HG02943 (cell line): ENCODE measurements around the gene ERICH6B.

ENCODE experiments used
- ATAC-seq: cut with Tn5 transposase; IDR thresholded peaks from one replicate; pipeline ENCODE4 v1.9.1; 2021; ENCODE audit warnings: mild to moderate bottlenecking, low read depth, moderate library complexity; ENCODE audit not compliant: unreplicated experiment

ERICH6B gene

DNA sequence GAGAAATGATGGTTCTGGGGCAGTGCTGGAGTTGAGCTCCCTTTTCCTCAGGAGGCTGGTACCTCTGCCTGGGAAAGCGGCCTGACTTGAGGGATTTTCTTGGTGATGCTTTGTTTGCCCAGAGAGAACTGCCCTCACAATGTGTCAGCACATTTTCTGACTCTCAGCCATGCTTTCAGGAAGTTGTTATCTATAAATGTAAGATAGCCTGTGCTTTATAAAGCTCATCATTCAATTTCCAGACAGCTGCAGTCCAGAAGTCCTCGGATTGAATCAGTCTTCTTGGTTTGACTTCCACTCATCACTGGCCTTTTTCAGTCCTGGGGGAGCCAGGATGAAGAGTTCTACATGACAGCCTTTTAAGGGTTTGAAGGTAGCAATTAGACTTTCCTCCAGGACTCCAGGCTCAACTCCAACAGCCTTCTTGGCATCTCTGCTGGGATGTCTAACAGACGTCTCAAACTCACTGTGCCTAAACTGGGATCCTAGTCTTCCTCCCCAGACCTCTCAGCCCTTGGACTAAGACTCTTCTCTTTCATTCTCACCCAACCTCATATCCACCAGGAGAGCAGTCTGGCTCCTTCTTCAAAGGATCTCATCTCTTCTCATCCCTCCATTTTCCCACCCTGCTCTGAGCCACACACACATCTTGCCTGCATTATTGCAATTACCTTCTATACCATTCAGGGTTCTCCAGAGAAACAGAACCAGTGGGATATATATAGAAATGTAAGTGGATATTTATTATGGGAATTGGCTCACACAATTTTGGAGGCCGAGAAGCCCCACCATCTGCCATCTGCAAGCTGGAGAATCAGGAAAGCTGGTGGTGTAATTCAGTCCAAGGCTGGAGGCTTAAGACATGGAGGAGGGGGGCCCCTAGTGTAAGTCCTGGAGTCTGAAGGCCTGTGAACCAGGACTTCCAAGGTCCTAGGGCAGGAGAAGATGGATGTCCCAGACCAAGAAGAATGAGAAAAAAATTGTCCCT, 13.1 kb downstream of the ERICH6B start:
- ATAC-seq: no peak

DNA sequence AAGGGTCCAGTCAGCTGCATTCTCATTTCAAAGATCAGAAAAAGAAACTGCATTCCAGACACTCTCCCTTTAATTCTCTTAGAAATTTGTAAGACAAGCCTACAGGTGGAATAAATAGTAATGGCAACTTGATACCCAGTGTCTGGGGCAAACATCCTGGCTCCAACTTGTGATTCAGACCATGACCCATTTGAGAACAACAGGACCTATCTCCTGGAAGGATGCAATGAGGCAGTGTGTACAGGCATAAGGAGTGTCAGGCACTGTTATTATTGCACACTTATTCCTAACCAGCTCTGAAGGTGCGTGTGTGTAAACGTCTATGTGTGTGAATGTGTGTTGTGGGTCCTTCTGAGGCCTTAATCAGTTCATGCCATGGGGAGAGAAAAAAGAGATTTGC, 13.9 kb downstream of the ERICH6B start:
- no peak for ATAC-seq

DNA sequence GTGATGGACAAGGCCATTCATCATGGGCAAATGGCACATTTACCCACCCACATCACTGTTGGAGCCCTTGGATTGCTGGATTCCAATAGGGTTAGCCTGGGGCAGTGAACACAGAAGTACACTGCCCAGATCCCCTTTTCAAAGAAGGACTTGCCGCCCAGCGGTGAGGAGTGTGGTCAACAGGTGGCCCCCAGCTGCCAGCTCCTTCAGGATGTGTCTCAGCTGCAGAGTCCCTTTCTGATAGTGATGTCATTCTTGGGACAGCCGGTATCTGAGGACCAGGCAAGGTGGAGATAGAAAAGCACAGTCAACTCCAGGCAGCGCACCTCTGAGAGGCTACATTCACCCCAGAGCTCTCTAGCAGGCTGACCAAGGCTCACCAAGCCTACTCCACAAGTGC, 16.9 kb downstream of the ERICH6B start:
- ATAC-seq: no peak

GRCh38 chr13:45596800-45597475, 18.6 kb downstream of the ERICH6B start:
- ATAC-seq: no peak

DNA sequence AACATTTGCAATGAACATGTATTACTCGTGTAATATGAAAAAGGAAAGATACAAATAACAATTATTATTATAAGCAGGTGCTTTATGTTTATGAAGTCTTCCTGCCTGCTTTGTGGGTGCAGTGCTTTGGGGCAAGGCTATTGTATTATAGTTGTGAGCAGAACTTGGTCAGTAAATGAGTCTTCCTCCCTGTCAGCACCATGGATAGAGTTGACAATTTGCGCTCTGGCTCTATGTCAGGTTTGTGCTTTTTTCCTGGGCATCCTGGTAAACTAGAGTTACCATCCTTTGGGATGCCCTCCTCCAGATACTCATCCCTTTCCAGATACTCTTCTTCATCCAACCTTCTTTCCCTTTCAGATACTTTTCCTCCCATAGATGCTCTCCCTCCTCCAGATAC, 19.6 kb downstream of the ERICH6B start:
- ATAC-seq: no peak

DNA sequence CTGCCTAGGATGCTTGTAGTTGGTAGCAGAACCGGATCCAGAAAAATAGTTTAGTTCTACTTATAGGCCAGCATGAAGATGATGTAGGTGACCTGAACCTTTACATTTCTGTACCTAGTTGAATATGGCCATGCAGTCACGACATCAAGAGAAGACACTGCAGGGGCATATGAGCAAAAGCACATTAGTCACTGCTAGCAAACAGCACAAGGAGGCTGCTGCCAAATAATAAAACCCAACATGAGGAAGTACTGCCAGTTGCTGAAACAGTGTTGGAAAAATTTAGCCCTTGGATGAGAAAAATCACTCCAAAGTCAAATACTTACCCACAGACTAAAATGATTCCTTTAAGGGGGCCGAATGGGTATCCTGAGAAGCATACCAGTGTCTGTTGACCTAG, 20.8 kb downstream of the ERICH6B start:
- ATAC-seq: no peak

DNA sequence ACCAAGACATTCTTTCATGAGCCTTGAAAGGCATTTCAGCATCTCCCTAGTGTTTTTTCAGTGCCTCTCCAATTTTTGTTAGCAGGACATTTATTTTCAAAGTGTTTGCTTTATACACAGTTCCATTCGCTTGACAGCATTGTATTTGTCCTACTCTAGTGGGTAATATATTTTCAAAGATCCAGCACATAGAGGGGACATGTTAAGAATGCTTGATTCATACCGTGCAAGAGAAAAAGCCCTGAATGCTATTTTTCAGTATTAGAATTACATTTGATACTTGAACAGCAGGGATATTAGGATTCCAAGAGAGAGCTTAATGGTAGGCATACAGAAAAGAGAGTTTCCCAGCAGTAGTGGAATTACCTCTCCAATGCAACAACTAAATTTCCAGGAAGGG, 21.3 kb downstream of the ERICH6B start:
- no peak for ATAC-seq

DNA sequence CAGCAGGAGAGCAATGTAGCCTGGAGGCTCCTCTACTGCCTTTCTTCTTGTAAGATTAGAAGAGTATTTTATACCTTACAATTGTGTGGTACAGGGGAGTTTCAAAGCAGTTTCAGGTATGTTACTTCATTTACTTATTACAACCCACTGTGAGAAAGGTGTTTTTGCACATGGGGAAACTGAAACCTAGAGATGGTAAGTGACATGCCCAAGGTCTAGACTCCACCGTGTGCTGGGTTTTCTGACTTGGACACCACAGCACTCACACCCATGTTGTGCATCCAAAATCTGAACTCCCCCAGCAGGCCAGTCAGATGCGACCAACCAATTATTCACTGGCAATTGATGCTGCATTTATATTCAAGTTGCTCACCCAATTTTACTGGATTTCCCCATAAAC, 22.8 kb downstream of the ERICH6B start:
- ATAC-seq: no peak

DNA sequence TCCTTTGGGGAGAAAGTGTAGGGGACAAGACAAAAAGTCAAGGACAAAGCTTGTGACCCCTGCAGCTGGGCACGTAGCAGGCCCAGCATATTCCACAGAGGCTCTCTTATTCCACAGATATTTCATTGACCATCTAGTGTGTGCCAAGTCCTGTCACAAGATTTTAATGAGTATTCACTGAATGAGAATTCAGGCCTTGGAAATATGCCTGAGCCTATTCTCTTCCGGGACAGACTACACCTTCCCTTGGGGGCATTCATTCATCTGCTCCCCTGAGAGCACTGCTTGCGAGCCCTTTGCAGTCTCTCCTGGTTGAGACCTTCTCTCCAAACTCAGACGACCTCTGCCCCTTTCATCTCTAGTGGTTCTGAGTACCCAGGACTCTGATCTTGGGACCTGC, 25.5 kb downstream of the ERICH6B start:
- no peak for ATAC-seq

- ATAC-seq: no peak
These were observed 27.6 kb downstream of the ERICH6B start for GRCh38 chr13:45587897-45588296.

- ATAC-seq: no peak
These were observed 30.7 kb downstream of the ERICH6B start for GRCh38 chr13:45584816-45585215.

GRCh38 chr13:45582408-45583076, 33.0 kb downstream of the ERICH6B start:
- ATAC-seq: no peak

- no peak for ATAC-seq
These were observed 39.1 kb downstream of the ERICH6B start for GRCh38 chr13:45576466-45576865.

GRCh38 chr13:45575830-45576180, 39.7 kb downstream of the ERICH6B start:
- no peak for ATAC-seq

- no peak for ATAC-seq
These were observed 40.3 kb downstream of the ERICH6B start for GRCh38 chr13:45575146-45575829.

GRCh38 chr13:45565331-45565730, 50.2 kb downstream of the ERICH6B start:
- no peak for ATAC-seq

GRCh38 chr13:45564133-45564776, 51.3 kb downstream of the ERICH6B start:
- ATAC-seq: no peak

- ATAC-seq: no peak
These were observed 60.9 kb downstream of the ERICH6B start for GRCh38 chr13:45554604-45555109.

DNA sequence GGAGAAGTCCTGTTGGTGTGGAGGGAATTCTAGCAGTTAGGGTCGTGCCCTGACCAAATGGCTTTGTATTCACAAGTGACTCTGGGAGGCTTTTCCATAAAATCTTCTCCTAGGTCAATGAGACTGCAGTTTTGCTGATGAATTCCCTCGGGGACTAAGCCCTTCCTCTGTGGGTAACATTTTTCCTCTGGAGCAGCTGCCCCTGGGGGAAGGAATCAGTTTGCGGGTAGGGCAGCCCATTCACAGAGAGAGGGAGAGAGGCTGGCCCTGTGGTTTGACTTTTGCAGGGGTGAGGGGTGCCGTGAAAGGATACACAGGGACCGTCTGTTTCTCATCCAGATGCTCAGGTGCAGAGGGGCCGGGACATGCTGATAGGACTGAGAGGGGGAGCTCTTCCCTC, 67.3 kb downstream of the ERICH6B start:
- no peak for ATAC-seq

DNA sequence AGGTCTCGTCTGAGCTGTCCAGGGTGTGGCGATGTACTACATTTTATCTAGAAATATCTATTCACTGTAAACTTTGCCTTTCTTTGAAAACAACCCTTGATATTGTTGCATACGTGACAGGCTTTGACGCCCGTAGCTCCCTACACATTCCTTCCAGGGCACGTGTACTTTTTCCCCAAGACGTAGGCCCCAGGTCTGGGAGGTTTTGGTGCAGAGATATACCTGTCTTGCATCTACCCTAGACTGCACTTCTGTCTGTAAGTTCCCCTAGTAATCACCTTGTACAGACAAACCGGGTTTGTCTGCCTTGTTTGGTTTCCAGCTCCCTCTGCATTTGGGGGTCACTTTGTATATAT, 69.2 kb downstream of the ERICH6B start:
- ATAC-seq: no peak
